ENCODE data around the gene CD300LB. TPM values are rescaled to one million over a fixed set of nuclear protein-coding genes. Genes with fewer than 3 reads are reported as not detected.

The CD300LB gene
- total RNA-seq, 6 experiments from 2014 or later = not detected

DNA sequence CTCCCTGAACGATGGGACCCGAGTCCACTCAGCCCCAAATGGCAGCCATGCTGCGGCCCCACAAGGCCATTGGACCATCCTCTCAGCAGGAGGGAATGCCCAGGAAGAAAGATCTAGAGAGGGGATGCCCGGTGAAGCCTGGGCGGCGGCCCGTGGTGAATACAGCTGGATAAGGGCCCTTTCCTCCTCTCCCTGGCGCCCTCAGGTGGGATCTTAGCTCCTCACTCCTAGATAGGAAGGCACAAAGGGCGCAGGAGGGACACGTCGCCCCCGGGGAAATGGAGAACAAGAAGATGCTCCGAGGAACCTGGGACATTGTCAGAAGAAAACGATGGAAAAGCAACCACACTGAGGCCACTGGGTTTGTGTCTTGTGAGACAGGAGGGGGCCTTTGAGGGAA is 12.1 kb upstream of the CD300LB start:
- no peaks in the 10 kb centered on the region for H3K4me1 Mint-ChIP-seq (ENCODE audit: low read depth)
- H3K36me3 Mint-ChIP-seq (ENCODE audit: low read depth) = peaks cover 16% of the 10 kb centered on the region
- no peak overlapping the region for H3K4me3 Mint-ChIP-seq
- H3K27me3 Mint-ChIP-seq (ENCODE audit: insufficient read depth) = peaks cover 2% of the 10 kb centered on the region; the same call in 1 of the 2 replicates
- TF ChIP-seq, protein P1, sequence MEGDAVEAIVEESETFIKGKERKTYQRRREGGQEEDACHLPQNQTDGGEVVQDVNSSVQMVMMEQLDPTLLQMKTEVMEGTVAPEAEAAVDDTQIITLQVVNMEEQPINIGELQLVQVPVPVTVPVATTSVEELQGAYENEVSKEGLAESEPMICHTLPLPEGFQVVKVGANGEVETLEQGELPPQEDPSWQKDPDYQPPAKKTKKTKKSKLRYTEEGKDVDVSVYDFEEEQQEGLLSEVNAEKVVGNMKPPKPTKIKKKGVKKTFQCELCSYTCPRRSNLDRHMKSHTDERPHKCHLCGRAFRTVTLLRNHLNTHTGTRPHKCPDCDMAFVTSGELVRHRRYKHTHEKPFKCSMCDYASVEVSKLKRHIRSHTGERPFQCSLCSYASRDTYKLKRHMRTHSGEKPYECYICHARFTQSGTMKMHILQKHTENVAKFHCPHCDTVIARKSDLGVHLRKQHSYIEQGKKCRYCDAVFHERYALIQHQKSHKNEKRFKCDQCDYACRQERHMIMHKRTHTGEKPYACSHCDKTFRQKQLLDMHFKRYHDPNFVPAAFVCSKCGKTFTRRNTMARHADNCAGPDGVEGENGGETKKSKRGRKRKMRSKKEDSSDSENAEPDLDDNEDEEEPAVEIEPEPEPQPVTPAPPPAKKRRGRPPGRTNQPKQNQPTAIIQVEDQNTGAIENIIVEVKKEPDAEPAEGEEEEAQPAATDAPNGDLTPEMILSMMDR (IDR thresholded peaks at IDR 0.05) = no peak
- H3K27ac Mint-ChIP-seq = no peak overlapping the region
- DNase-seq = no peak
- peaks cover 81% of the 10 kb centered on the region for H3K9me3 Mint-ChIP-seq

DNA sequence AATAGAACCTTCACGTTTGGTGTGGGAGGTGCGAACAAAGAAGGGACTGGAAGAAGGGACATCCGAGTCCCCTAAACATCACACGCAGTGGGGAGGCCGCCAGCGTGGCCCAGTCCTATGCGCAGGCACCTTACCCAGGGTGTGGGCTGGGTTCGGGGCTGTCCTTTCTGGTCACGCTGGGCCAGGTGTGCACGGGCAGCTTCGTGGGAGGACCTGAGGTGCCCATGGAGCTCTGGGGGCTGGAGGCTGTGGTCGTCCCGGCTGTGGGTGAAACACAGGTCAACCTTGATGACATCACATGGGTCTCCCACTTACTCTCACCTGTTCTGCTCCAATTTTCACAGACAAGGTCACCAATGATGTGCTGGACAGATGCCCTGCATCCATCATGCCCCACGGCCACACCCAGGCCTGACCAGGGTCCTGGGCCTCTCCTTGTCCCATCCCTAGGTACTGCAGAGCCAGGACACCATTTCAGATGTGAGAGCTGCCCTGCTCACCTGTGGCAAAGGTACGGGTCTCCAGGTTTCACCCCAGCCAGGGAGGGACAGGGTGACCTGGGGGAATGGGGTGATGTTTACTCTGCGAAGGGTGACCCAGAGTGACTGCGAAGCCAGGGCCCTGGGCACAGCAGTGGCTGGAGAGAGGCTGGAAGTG is 11.6 kb upstream of the CD300LB start:
- TF ChIP-seq, protein P1 (IDR thresholded peaks at IDR 0.05) = no peak
- Mint-ChIP-seq H3K9me3 (peaks cover 75% of the 10 kb centered on the region), H3K4me3 (no peak overlapping the region), H3K4me1 (ENCODE audit: low read depth) (no peaks in the 10 kb centered on the region), H3K27me3 (ENCODE audit: insufficient read depth) (no peaks in the 10 kb centered on the region; the same call in 1 of the 2 replicates), H3K27ac (no peak overlapping the region), H3K36me3 (ENCODE audit: low read depth) (peaks cover 11% of the 10 kb centered on the region)
- DNase-seq = no peak

DNA sequence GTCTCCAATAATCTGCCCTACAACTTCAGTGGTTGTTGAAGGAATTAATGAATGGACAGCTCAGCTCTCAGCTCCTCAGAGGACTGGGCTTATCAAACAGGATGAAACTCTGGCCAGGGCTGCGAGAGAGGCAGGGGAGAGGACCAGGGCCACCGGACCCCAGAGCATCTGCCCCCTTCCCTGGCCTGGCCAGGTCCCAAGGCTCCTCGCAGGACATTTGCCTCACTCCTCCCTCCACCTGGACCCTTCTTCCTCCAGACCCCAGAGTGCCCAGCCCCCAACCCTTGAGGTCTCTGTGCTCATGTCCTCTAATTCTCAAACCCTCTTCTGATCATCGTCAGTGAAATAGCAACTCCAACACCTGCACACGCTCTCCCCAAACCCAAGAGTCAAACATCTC is 10.9 kb upstream of the CD300LB start:
- H3K9me3 Mint-ChIP-seq = peaks cover 69% of the 10 kb centered on the region
- H3K27me3 Mint-ChIP-seq (ENCODE audit: insufficient read depth) = peaks cover 3% of the 10 kb centered on the region; the same call in 1 of the 2 replicates
- peaks cover 11% of the 10 kb centered on the region for H3K36me3 Mint-ChIP-seq (ENCODE audit: low read depth)
- H3K4me3 Mint-ChIP-seq = no peak overlapping the region
- DNase-seq = no peak
- TF ChIP-seq, protein P1 (IDR thresholded peaks at IDR 0.05) = no peak
- no peak overlapping the region for H3K27ac Mint-ChIP-seq
- no peaks in the 10 kb centered on the region for H3K4me1 Mint-ChIP-seq (ENCODE audit: low read depth)

DNA sequence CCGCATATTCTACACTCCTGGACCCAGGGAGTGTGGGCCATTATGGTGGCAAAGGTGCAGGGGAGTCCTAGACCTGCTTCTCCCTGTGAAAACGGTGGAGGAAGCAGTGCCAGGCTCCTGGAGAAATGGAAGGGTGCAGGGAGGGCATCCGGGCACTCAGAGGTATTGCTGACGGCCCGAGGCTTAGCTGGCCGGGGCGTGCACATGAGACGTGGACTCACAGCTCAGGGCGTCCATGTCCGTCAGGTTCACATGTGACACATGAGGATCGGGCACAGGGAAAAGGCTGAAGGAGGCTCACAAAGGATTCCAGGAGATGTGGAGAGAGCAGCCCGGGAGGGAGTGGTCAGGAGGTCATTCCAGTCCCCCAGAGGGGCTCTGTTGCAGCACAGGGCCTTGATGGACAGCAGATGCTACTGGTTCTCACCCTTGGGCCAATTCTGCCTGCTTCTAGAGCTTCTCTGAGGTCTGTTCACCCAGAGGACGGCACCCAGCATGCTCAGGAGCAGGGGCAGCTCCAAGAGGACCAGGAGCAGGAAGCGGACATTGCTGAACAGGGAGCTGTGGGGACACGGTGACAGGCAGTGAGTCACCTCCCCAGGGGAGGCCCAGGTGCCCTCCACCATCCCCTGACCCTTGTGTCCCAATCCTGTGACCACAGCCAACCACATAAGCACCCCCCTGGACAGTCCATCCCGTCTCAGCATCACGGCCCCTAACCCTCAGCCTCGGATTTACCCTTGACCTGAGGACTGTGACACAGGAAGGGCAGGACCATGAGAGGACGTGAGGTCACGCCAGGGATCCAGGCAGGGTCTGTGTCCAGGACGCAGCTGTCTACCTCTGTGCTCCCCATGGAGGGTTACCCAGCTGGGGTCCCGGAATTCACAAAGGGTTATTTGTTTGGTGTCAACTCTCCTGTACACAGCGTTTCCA is 10.2 kb upstream of the CD300LB start:
- Mint-ChIP-seq H3K4me1 (ENCODE audit: low read depth) (no peaks in the 10 kb centered on the region), H3K9me3 (peaks cover 68% of the 10 kb centered on the region), H3K27ac (no peak overlapping the region), H3K36me3 (ENCODE audit: low read depth) (peaks cover 11% of the 10 kb centered on the region), H3K4me3 (no peak overlapping the region), H3K27me3 (ENCODE audit: insufficient read depth) (peaks cover 3% of the 10 kb centered on the region; the same call in 1 of the 2 replicates)
- DNase-seq = no peak
- TF ChIP-seq, protein P1 (IDR thresholded peaks at IDR 0.05) = no peak

DNA sequence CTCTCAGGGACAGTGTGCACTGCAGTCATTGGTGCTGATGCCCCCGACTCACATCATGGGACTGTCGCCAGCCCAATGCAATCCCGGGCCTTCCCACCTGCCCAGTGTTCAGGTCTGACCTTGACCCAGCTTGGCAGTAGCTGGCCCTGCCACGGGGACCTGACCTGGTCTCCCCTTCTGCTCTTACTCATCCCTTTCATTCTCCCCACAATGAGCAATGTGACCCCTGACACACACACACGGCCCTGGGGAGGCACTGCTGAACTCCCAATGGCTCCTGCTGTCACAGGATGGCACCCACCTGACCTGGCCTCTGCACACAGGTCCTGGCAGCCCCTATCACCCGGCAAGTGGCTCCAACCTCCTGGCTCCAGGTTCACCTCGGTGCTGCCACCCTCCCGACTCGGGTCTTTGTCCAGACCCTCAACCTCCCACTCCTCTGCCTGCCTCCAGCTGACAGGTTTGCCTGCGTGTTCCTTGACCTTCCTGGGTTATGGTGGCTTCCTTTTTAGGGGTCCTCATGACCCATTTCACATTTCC is 8.1 kb upstream of the CD300LB start:
- Mint-ChIP-seq H3K27me3 (ENCODE audit: insufficient read depth) (peaks cover 3% of the 10 kb centered on the region; the same call in 1 of the 2 replicates), H3K36me3 (ENCODE audit: low read depth) (peaks cover 11% of the 10 kb centered on the region), H3K27ac (no peak overlapping the region), H3K9me3 (peaks cover 57% of the 10 kb centered on the region), H3K4me1 (ENCODE audit: low read depth) (no peaks in the 10 kb centered on the region), H3K4me3 (no peak overlapping the region)
- TF ChIP-seq, protein P1 (IDR thresholded peaks at IDR 0.05) = no peak
- no peak for DNase-seq

Measured in HFFc6 (cell line).